PC-9 (cell line): ENCODE results near the gene TEC. TPM values are rescaled to one million over a fixed set of nuclear protein-coding genes. Genes with fewer than 3 reads are reported as not detected.

ENCODE experiments used
- BruUV-seq: library from RNA; stranded (reverse); fragments of 400-500 nt; replicated peaks from 2 replicates; lab custom pipeline; 2021; lab: Mats Ljungman, UMichigan
- CTCF ChIA-PET: fragments of 300-600 bp; sonication (Branson Sonifier 250); formaldehyde crosslinking; loops from one replicate; lab custom pipeline; 2022; ENCODE audit warnings: antibody characterized with exemption; lab: Charles Lee
- POLR2A ChIA-PET: fragments of 300-600 bp; sonication (Branson Sonifier 250); formaldehyde crosslinking; loops from one replicate; lab custom pipeline; 2022; ENCODE audit warnings: antibody characterized with exemption; ENCODE audit not compliant: unreplicated experiment; lab: Charles Lee
- DNase-seq, 2 experiments: peaks; one replicate each; pipeline versions ENCODE4 v3.0.0 to v3.0.0-alpha.2; 2015 to 2022; ENCODE audit warnings: mixed read lengths in 1 of 2
- H2AFZ ChIP-seq: fragments of 200-600 bp; sonication (generic); 2 replicates; pipeline ENCODE4 v1.8.1; 2017; ENCODE audit warnings: antibody characterized with exemption
- H3F3A ChIP-seq: fragments of 200-600 bp; sonication (generic); 2 replicates; pipeline ENCODE4 v1.8.1; 2017; ENCODE audit warnings: antibody characterized with exemption, mild to moderate bottlenecking, low read depth; ENCODE audit not compliant: insufficient read depth
- H3K27ac ChIP-seq: fragments of 200-600 bp; sonication (generic); 2 replicates; pipeline ENCODE4 v1.6.1; 2016; ENCODE audit warnings: mixed run types
- H3K27me3 ChIP-seq: fragments of 200-600 bp; sonication (generic); 2 replicates; pipeline ENCODE4 v1.6.1; 2016; ENCODE audit warnings: low read depth, mixed run types; ENCODE audit not compliant: insufficient read depth
- H3K36me3 ChIP-seq: fragments of 200-600 bp; sonication (generic); 2 replicates; pipeline ENCODE4 v1.6.1; 2016; ENCODE audit warnings: low read depth, mixed run types
- H3K4me1 ChIP-seq: fragments of 200-600 bp; sonication (generic); replicated peaks from 2 replicates; pipeline ENCODE4 v1.6.1; 2016; ENCODE audit warnings: mixed run types; ENCODE audit not compliant: insufficient read depth
- H3K4me2 ChIP-seq: fragments of 200-600 bp; sonication (generic); 2 replicates; pipeline ENCODE4 v1.6.1; 2017; ENCODE audit warnings: mixed run types
- H3K4me3 ChIP-seq: fragments of 200-600 bp; sonication (generic); 2 replicates; pipeline ENCODE4 v1.6.1; 2016; ENCODE audit warnings: mixed run types
- H3K79me2 ChIP-seq: fragments of 200-600 bp; sonication (generic); 2 replicates; pipeline ENCODE4 v1.6.1; 2017; ENCODE audit warnings: low read depth, mixed run types
- H3K9me2 ChIP-seq: fragments of 200-600 bp; sonication (generic); 2 replicates; pipeline ENCODE4 v1.8.1; 2017; ENCODE audit warnings: mild to moderate bottlenecking; ENCODE audit not compliant: insufficient read depth
- H3K9me3 ChIP-seq: fragments of 200-600 bp; sonication (generic); 2 replicates; pipeline ENCODE4 v1.8.1; 2016; ENCODE audit warnings: low read depth; ENCODE audit not compliant: insufficient read depth
- H4K20me1 ChIP-seq: fragments of 200-600 bp; sonication (generic); 2 replicates; pipeline ENCODE4 v1.8.1; 2017; ENCODE audit not compliant: insufficient read depth
- CTCF ChIP-seq: fragments of 200-600 bp; sonication (generic); conservative IDR thresholded peaks from 2 replicates; pipeline ENCODE4 v1.6.1; 2017; ENCODE audit warnings: mixed run types, antibody characterized with exemption, mild to moderate bottlenecking, moderate library complexity
- EZH2 ChIP-seq: fragments of 200-600 bp; sonication (generic); IDR thresholded peaks from 2 replicates; pipeline ENCODE4 v1.8.0; 2017; ENCODE audit warnings: antibody characterized with exemption, low read depth
- intact Hi-C: fragments of 100-400 bp; cut with micrococcal nuclease; formaldehyde crosslinking; loops from one replicate; pipeline ENCODE4 v1.10.0; 2022; ENCODE audit not compliant: unreplicated experiment
- total RNA-seq: library from RNA; stranded (reverse); gene quantifications from 2 replicates; pipeline ENCODE4 v1.2.3, GENCODE V29; 2021

Gene TEC
- total RNA-seq, 1 experiment from 2014 or later: 6.2 TPM

GRCh38 chr4:48156423-48156822, 113.2 kb downstream of the TEC start:
- no TSS peak for BruUV-seq
- peaks cover 17% of the 10 kb centered on the region; the same call in 1 of the 2 replicates for H3K36me3 ChIP-seq
- no peaks in the 10 kb centered on the region for H3F3A ChIP-seq
- H3K9me2 ChIP-seq: no peaks in the 10 kb centered on the region
- intact Hi-C loops: no loop called here
- H3K79me2 ChIP-seq: no peaks in the 10 kb centered on the region
- TF ChIP-seq CTCF (no peak), EZH2 (no peak)
- no peak overlapping the region for H3K4me2 ChIP-seq
- no peak overlapping the region for H3K27ac ChIP-seq
- CTCF ChIA-PET: no interaction called here
- POLR2A ChIA-PET: no interaction called here
- DNase-seq: no peak
- H3K9me3 ChIP-seq: peaks cover 12% of the 10 kb centered on the region; the same call in 1 of the 2 replicates
- H2AFZ ChIP-seq: no peak overlapping the region
- H3K4me1 ChIP-seq: no peaks in the 10 kb centered on the region
- no peaks in the 10 kb centered on the region for H4K20me1 ChIP-seq
- no peaks in the 10 kb centered on the region for H3K27me3 ChIP-seq
- no peak overlapping the region for H3K4me3 ChIP-seq

- TF ChIP-seq EZH2: no peak
- no peak for TF ChIP-seq CTCF
- DNase-seq: no peak
- no peaks in the 10 kb centered on the region for H3K27me3 ChIP-seq
- peaks cover 12% of the 10 kb centered on the region; the same call in 1 of the 2 replicates for H3K9me3 ChIP-seq
- BruUV-seq: no TSS peak
- H3K27ac ChIP-seq: no peak overlapping the region
- POLR2A ChIA-PET: no interaction called here
- no peaks in the 10 kb centered on the region for H3K9me2 ChIP-seq
- H3K79me2 ChIP-seq: no peaks in the 10 kb centered on the region
- H3K4me1 ChIP-seq: no peaks in the 10 kb centered on the region
- CTCF ChIA-PET: no interaction called here
- peaks cover 17% of the 10 kb centered on the region; the same call in 1 of the 2 replicates for H3K36me3 ChIP-seq
- intact Hi-C loops: no loop called here
- no peaks in the 10 kb centered on the region for H3F3A ChIP-seq
- no peak overlapping the region for H3K4me3 ChIP-seq
- H2AFZ ChIP-seq: no peak overlapping the region
- H3K4me2 ChIP-seq: no peak overlapping the region
- H4K20me1 ChIP-seq: no peaks in the 10 kb centered on the region
Measured at GRCh38 chr4:48153791-48154550, 115.7 kb downstream of the TEC start.

- no peak overlapping the region for H3K4me2 ChIP-seq
- no peaks in the 10 kb centered on the region for H3F3A ChIP-seq
- no peak overlapping the region for H3K4me3 ChIP-seq
- no peaks in the 10 kb centered on the region for H3K27me3 ChIP-seq
- POLR2A ChIA-PET: no interaction called here
- no peak for TF ChIP-seq CTCF
- no peak for TF ChIP-seq EZH2
- BruUV-seq: no TSS peak
- H3K79me2 ChIP-seq: no peaks in the 10 kb centered on the region
- H3K27ac ChIP-seq: no peak overlapping the region
- H2AFZ ChIP-seq: no peak overlapping the region
- H3K9me2 ChIP-seq: no peaks in the 10 kb centered on the region
- no peaks in the 10 kb centered on the region for H3K4me1 ChIP-seq
- peaks cover 17% of the 10 kb centered on the region; the same call in 1 of the 2 replicates for H3K36me3 ChIP-seq
- DNase-seq: no peak
- CTCF ChIA-PET: no interaction called here
- intact Hi-C loops: no loop called here
- peaks cover 12% of the 10 kb centered on the region; the same call in 1 of the 2 replicates for H3K9me3 ChIP-seq
- no peaks in the 10 kb centered on the region for H4K20me1 ChIP-seq
Measured at GRCh38 chr4:48152259-48152658, 117.4 kb downstream of the TEC start.
